Measurements from ENCODE around the gene BST1. TPM values are rescaled to one million over a fixed set of nuclear protein-coding genes. Genes with fewer than 3 reads are reported as not detected.

Gene BST1
- total and polyA plus RNA-seq, 10 of the 15 experiments (the other 5 are each of a cell fraction or from before 2014, with no cell fraction given): 0.04 to 0.42 (median 0.11) TPM; not detected in 1

- TF ChIP-seq TCF3 (IDR thresholded peaks at IDR 0.05; ENCODE audit: borderline replicate concordance, insufficient read depth, low read depth, low read length) (no peak), E4F1 (IDR thresholded peaks at IDR 0.05; ENCODE audit: borderline replicate concordance, partially characterized antibody) (no peak), TARDBP (IDR thresholded peaks at IDR 0.05; ENCODE audit: borderline replicate concordance) (no peak), RELB (IDR thresholded peaks at IDR 0.05; ENCODE audit: low read depth) (no peak), JUNB (IDR thresholded peaks at IDR 0.05) (peak; percentile 15; the same call in 1 of the 2 replicates), EED (IDR thresholded peaks at IDR 0.05; ENCODE audit: low read depth) (0 out of 2 replicates have a peak, but pooled peaks have one; percentile 26), HDAC2 (IDR thresholded peaks at IDR 0.05) (no peak), ZNF207 (IDR thresholded peaks at IDR 0.05; ENCODE audit: borderline replicate concordance) (no peak), PAX8 (IDR thresholded peaks at IDR 0.05) (no peak), E2F8 (IDR thresholded peaks at IDR 0.05; ENCODE audit: low read depth, partially characterized antibody) (no peak), WRNIP1 (IDR thresholded peaks at IDR 0.05; ENCODE audit: borderline replicate concordance, low read depth, low read length) (no peak), MAX (IDR thresholded peaks at IDR 0.05; ENCODE audit: low read depth, low read length) (no peak), TCF7 (IDR thresholded peaks at IDR 0.05; ENCODE audit: borderline replicate concordance) (peak; percentile 59; the same call in 1 of the 2 replicates), ATF3 (IDR thresholded peaks at IDR 0.05; ENCODE audit: borderline replicate concordance, extremely low read depth, low read depth, low read length) (no peak), MEF2A (IDR thresholded peaks at IDR 0.05; ENCODE audit: insufficient read depth, low read depth, low read length) (no peak)
Measured at GRCh38 chr4:15755321-15756155, 52.7 kb downstream of the BST1 start (continued).
